Superior temporal gyrus (tissue), 1 donor: ENCODE data around the gene SLC7A5.
"Not testable (repeated sequence)": the region's sequence is repeated elsewhere in the genome, so short reads cannot be mapped to it uniquely, and the experiment has no call there.

ENCODE experiments used
- DNase-seq: peaks from one replicate; pipeline ENCODE4 v3.0.0-alpha.2; 2016; ENCODE audit errors: extremely low spot score

SLC7A5 gene

GRCh38 chr16:87834005-87834667 lies 35.2 kb downstream of the SLC7A5 start:
- no peak for DNase-seq

DNA sequence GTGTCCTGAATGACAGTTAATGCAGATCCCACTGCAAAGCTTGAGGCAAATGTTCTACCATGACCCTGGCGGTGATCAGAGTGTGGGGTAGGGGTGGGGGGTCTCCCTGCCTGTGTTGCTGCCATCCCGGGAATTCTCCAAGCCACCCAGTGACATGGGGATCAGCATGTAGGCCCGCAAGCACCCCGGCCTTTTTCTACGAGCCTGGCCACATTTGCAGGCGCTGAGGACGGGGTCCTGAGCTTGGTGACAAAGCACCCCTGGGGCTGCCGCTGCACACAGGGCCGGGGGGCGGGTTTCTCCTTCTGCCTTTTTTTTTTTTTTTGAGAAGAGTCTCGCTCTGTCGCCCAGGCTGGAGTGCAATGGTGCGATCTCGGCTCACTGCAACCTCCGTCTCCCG lies 35.8 kb downstream of the SLC7A5 start:
- DNase-seq = no peak

- no peak for DNase-seq
Observed at GRCh38 chr16:87832741-87833502, 36.4 kb downstream of the SLC7A5 start.

DNA sequence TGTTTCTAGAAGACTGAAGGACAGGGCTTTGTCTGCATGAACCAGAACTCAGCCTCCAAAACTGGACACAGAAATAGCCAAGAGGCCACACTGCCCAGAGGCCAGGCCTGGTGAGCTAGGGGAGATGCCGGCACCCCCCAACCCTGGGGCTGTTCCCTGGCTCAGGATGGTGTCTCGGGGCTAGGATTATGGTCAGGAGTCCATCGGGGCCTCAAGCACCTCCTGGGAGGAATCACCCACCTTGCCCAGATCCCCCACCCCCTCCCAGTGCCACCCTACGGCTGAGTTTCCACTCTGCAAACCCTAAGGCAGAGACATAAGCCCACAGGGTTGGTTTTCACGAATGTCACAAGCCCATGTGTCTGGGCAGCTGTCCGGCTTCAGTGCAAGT lies 37.2 kb downstream of the SLC7A5 start:
- no peak for DNase-seq

- no peak for DNase-seq
Observed at GRCh38 chr16:87831421-87832136, 37.7 kb downstream of the SLC7A5 start.

- no peak for DNase-seq
Observed at GRCh38 chr16:87830673-87831420, 38.5 kb downstream of the SLC7A5 start.

GRCh38 chr16:87829988-87830672 lies 39.2 kb downstream of the SLC7A5 start:
- no peak for DNase-seq

GRCh38 chr16:87829622-87829980 lies 39.7 kb downstream of the SLC7A5 start:
- no peak for DNase-seq

- DNase-seq = no peak
Observed at GRCh38 chr16:87828907-87829621, 40.2 kb downstream of the SLC7A5 start.

GRCh38 chr16:87828071-87828906 lies 41.0 kb downstream of the SLC7A5 start:
- DNase-seq = no peak

DNA sequence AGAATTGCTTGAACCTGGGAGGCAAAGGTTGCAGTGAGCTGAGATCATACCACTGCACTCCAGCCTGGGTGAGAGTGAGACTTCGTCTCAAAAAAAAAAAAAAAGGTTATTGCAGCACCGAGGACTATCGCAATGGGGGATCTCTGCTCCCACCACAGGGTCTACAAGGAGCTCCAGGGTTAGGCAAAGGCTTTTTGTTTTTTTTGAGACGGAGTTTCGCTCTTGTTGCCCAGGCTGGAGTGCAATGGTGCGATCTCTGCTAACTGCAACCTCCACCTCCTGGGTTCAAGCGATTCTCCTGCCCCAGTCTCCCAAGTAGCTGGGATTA lies 41.8 kb downstream of the SLC7A5 start:
- DNase-seq = not testable (repeated sequence)

GRCh38 chr16:87826798-87827587 lies 42.3 kb downstream of the SLC7A5 start:
- DNase-seq = no peak

GRCh38 chr16:87826407-87826797 lies 42.9 kb downstream of the SLC7A5 start:
- DNase-seq = not testable (repeated sequence)

DNA sequence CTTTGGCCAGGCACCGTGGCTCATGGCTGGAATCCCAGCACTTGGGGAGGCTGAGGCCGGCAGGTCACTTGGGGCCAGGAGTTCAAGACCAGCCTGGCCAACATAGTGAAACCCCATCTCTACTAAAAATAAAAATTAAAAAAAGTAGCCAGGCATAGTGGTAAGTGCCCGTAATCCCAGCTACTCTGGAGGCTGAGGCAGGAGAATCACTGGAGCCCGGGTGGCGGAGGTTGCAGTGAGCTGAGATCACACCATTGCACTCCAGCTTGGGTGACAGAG lies 43.5 kb downstream of the SLC7A5 start:
- not testable (repeated sequence) for DNase-seq

- DNase-seq = no peak
Observed at GRCh38 chr16:87824991-87825841, 44.1 kb downstream of the SLC7A5 start.

DNA sequence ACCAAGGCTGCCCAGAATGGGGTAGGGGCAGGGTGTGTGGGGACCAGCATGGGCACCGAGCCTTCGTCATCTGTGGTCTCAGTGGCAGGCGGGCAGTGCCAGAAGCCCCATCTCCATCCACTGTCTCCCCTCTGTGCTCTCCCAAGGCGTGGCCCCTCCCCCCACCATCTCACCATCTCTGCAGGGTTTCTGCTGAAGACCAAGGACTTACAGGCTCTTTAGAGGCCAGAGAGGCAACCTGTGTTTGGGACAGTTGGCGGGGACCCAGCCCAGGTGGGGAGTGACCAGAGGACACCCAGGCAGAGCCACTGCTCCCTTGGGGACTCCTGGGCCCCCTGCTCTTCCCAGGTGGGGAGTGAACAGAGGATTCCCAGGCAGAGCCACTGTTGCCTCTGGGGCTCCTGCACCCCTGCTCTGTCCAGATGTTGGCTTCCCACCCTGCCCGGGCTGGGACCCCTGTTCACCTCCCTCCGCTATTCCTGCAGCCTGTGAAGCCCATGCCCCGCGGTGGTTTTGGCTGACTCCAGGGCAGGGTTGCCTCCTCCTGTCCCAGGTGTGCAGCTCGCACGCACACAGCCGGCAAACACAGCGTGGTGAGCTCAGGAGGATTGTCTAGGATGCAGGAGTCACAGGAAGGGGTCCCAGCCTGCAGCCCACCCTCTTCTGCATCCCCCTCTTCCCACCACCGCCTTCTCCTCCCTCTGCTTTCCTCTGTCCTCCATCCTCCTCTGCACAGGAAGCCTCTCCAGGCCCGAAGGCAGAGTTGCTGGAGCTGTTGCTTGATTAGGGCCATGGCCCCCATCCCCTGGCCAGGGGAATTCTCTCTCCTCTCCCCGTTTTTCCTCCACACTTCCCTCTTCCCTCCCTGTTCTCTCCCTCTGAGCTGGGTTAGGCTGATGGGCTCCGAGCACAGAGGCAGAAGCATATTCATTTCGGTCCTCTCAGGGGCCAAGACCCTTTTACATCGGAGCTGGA lies 45.0 kb downstream of the SLC7A5 start:
- no peak for DNase-seq

- DNase-seq = no peak
Observed at GRCh38 chr16:87823181-87823929, 46.0 kb downstream of the SLC7A5 start.
